ENCODE results near the gene CTCF.

- TF ChIP-seq SP1 (IDR thresholded peaks at IDR 0.05) (no peak), ELF4 (IDR thresholded peaks at IDR 0.05) (no peak), ZNF384 (IDR thresholded peaks at IDR 0.05) (no peak), FOXM1 (IDR thresholded peaks at IDR 0.05; ENCODE audit: borderline replicate concordance) (no peak), HDGF (IDR thresholded peaks at IDR 0.05; ENCODE audit: borderline replicate concordance) (no peak), SUZ12 (IDR thresholded peaks at IDR 0.05) (no peak), PKNOX1 (IDR thresholded peaks at IDR 0.05) (peak; percentile 91), BHLHE40 (IDR thresholded peaks at IDR 0.05; ENCODE audit: borderline replicate concordance) (no peak), CTBP1 (IDR thresholded peaks at IDR 0.05; ENCODE audit: borderline replicate concordance) (no peak), FOXK2 (IDR thresholded peaks at IDR 0.05) (no peak), ARNT (IDR thresholded peaks at IDR 0.05) (no peak)
Observed at GRCh38 chr16:67667817-67668494, 105.6 kb downstream of the CTCF start.
